Fibroblast of peridontal ligament (primary cell): ENCODE measurements around the gene EFHD1.
A peak's percentile ranks its signal among the peaks of the same experiment; 100 is the strongest.
"Not testable (repeated sequence)": the region's sequence is repeated elsewhere in the genome, so short reads cannot be mapped to it uniquely, and the experiment has no call there.

Experiments
- DNase-seq: peaks from one replicate; pipeline ENCODE4 v3.0.0-alpha.2; 2010; ENCODE audit errors: extremely low read depth

Gene EFHD1

GRCh38 chr2:232647261-232647660 is 13.9 kb downstream of the EFHD1 start:
- DNase-seq, result no peak

DNA sequence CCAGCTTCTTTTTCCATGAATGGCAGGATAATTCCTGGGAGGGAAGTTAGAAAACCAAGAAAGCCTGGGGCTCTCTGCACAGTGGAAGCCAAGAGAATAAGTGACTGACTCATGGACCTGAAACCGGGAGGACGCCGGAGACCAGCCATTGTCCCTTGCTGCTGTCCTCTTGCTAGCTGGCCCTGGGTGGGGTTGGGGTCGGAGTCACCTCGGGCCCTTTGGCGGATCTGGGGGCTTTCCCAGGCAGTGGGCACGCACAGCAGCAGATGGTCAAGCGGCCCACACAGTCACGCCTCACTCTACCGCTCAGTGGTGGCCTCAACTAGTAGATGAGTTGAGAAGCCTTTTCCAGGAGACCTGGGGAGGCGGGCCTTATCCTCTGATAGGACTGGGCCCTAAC is 15.6 kb downstream of the EFHD1 start:
- no peak for DNase-seq

GRCh38 chr2:232652505-232652851 is 19.1 kb downstream of the EFHD1 start:
- DNase-seq, result no peak

DNA sequence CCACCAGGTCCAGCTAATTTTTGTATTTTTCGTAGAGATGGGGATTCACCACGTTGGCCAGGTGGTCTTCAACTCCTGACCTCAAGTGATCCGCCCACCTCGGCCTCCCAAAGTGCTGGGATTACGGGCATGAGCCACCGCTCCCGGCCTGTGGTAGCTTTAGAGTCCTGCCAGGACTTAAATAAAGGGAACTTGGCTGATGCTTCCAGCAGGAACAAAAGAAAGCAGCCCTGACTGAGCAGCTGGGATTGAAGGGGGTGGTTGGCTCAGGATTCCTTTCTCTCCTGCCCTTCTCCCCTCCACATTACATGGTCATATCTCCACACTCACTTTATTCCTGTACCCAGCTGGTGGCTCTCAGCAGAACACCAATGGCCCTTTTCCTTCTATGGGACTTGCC is 20.0 kb downstream of the EFHD1 start:
- DNase-seq, result no peak

GRCh38 chr2:232655392-232655791 is 22.0 kb downstream of the EFHD1 start:
- no peak for DNase-seq

GRCh38 chr2:232658217-232658785 is 24.9 kb downstream of the EFHD1 start:
- peak; percentile 15 for DNase-seq

GRCh38 chr2:232659359-232659758 is 26.0 kb downstream of the EFHD1 start:
- no peak for DNase-seq

DNA sequence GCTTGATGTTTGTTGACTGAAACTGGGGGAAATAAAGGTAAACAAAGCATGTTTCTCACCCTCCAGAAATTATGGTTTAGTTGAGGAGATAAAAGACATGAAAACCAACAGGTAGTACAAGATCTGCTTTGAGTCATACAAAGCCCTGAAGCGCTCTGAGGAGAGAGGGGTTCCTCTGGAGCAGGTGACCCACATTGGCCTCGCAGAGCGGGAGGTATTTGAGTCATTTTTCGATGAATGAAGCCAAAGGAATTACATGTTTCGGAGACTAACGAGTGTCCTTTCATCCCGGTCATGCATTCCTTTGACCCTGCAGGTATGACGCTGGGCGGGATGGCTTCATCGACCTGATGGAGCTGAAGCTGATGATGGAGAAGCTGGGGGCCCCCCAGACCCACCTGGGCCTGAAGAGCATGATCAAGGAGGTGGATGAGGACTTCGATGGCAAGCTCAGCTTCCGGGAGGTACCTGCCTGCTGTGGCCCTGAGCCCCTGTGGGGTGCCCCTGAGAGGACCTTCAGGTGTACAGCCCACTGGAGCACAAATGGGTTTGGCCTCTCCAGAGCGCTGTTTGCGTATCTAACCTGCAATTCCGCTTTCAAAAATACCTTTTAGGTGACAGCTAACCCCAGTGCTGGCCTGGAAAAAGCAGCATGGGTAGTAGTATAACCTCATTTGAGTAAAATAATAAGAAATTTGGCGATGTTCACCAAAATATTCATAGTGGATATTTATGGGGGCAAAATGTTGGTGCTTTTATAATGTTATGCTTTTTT is 29.3 kb downstream of the EFHD1 start:
- no peak for DNase-seq

DNA sequence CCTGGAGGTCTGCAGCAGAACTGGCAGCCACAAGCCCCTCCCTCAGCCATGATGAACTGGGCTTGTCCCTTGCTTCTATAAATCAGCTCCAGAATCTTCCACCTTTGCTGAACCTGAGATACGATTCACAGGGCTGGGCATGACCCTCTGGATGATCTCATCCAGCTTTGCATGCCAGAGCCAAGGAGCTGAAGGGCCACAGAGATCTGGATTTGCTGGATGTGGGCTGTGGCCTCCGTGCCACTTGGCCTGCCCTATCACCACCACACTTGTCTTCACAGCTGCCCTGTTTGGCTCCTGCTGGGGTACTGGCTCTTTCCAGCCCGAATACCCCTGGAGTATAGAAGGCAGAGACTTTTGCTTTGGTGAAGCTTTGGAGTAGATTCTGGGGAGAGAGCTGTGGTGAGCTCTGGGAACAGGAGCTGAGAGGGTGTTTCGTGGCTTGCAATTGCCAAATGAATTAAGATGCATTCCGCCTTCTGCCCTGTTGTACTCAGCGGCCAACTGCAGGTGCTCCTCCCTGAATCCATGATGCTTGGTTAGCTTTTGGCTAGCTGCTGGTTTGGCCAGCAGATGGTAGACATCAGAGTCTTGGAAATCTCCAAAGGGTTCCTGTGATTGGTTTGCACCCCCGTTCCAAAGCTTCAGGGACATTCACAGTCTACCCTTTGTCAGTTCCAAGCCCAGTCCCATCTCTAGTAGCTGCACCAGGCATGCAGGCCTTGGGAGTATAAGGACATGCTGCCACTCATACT is 32.8 kb downstream of the EFHD1 start:
- DNase-seq, result no peak

DNA sequence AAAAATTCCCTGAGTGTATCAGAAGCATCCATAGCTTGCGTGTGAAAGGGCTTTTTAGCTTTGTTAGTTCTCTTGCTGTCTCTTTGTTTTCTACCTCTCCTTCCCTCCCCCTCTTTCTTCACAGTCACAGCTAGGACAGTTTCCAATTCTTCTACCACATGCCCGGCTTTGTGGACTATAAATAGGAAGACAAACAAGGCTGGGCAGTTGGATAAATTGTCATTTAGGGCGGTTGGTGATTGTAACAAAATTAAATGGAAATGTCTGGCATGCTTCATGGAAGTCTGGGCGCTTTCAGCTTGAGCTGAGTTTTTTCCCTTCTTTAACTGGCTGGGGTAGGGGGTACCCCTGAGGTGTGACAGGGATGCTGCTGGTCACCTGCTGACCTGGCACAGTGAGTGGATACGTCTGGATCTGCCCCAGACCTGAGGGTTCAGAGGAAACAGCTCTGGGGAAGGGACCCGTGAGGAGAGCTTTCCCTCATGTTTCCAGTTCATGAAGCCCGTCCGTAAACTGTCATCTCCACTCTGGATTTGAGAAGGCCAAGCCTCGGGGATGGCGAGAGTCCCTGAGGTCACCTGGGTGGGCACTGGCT is 34.7 kb downstream of the EFHD1 start:
- DNase-seq, result no peak

- DNase-seq, result peak; percentile 61
Measured at GRCh38 chr2:232668805-232669444, 35.5 kb downstream of the EFHD1 start.

DNA sequence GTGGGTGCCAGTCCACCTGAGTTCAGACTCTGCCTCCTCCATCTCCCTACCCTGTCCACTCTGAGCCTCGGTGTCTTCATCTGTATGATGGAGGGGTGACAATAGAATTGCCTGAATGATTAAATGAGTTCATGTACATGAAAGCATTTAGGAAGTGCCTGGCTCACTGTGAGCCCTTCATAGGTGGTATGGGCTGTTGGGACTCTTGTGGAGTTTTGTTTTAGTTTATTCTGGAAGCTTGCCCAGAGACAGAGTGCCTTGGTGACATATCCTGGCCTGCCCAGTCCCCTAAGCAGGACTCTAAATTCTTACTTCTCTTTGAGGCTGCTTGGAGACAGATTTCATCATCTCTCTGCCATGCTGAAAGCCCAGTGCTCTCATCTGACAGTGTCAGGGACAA is 39.2 kb downstream of the EFHD1 start:
- no peak for DNase-seq

DNA sequence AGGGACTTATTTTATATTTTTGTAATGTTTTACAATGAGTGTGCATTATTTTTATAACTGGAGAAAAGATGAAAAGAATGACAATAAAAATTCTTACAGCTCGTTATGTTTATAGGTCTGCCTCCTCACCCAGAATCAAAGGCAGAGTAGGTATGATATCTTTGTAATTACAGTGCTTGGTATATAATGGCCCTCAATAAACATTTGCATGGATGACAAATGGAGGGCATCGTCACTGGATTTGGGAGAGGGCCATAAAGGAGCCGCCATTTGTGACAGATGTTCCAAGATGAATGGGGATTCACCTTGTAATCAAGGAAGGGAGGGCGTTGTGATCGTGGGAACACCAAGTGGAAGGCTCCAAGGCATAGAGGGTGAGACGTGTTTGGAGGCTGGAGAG is 41.1 kb downstream of the EFHD1 start:
- no peak for DNase-seq

- DNase-seq, result no peak
Measured at GRCh38 chr2:232675381-232675780, 42.0 kb downstream of the EFHD1 start.

- no peak for DNase-seq
Measured at GRCh38 chr2:232680006-232680405, 46.6 kb downstream of the EFHD1 start.

DNA sequence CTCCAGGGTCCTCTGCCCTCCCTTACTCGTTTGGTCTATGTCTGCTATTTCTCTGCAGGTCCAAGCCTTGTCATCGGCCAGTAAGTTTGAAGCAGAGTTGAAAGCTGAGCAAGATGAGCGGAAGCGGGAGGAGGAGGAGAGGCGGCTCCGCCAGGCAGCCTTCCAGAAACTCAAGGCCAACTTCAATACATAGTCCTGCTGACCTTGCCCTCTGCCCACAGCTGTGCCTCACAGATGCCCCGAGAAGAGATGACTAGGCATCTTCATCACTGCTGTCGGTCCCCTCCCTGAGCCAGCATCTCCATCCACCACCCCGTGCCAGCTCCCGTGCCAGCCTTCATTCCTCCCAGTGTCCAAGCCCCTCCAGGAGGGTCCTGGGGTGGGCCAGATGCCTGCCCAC is 48.1 kb downstream of the EFHD1 start:
- no peak for DNase-seq

- DNase-seq, result no peak
Measured at GRCh38 chr2:232683368-232683767, 50.0 kb downstream of the EFHD1 start.

- not testable (repeated sequence) for DNase-seq
Measured at GRCh38 chr2:232685391-232685790, 52.0 kb downstream of the EFHD1 start.

- DNase-seq, result no peak
Measured at GRCh38 chr2:232687382-232688160, 54.2 kb downstream of the EFHD1 start.

- no peak for DNase-seq
Measured at GRCh38 chr2:232688201-232688600, 54.8 kb downstream of the EFHD1 start.

- DNase-seq, result peak; percentile 34
Measured at GRCh38 chr2:232689152-232689910, 55.9 kb downstream of the EFHD1 start.
